ENCODE measurements around the gene AFAP1.

Gene AFAP1

DNA sequence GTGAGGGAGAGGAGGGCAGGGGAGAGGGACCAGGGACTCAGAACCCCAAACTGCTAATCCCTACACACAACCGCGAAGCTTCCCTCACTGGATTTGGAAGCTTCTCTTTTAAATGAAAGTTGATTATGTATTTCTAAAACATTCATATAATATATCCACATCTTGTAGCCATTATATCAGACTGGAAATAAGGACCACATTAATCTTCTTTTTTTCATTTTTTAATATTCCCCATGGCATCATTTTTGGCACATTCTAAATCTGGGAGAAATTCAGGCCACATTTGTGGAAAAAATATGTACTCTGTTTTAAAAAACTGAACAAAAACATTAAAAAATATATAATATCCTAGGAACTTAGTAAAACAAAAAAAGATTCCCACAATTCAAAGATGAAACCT lies 97.8 kb downstream of the AFAP1 start:
- no peak for TF ChIP-seq REST (IDR thresholded peaks at IDR 0.05; ENCODE audit: low read depth)
- TF ChIP-seq TEAD4 (IDR thresholded peaks at IDR 0.05) = no peak
- TF ChIP-seq EGR1 (IDR thresholded peaks at IDR 0.05) = no peak
- no peak for TF ChIP-seq TAF1 (IDR thresholded peaks at IDR 0.05; ENCODE audit: low read depth)
- no peak for TF ChIP-seq CEBPB (IDR thresholded peaks at IDR 0.05)
- TF ChIP-seq, protein P1, sequence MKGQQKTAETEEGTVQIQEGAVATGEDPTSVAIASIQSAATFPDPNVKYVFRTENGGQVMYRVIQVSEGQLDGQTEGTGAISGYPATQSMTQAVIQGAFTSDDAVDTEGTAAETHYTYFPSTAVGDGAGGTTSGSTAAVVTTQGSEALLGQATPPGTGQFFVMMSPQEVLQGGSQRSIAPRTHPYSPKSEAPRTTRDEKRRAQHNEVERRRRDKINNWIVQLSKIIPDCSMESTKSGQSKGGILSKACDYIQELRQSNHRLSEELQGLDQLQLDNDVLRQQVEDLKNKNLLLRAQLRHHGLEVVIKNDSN (IDR thresholded peaks at IDR 0.05) = no peak
- TF ChIP-seq EP300 (IDR thresholded peaks at IDR 0.05; ENCODE audit: borderline replicate concordance) = no peak
- no peak for TF ChIP-seq FOXM1 (IDR thresholded peaks at IDR 0.05; ENCODE audit: borderline replicate concordance, low read depth)
- TF ChIP-seq MAX (IDR thresholded peaks at IDR 0.05) = no peak
- no peak for TF ChIP-seq CREB1 (IDR thresholded peaks at IDR 0.05; ENCODE audit: low read depth)
- TF ChIP-seq TCF12 (IDR thresholded peaks at IDR 0.05; ENCODE audit: low read depth) = no peak
- no peak for TF ChIP-seq ZBTB7A (IDR thresholded peaks at IDR 0.05; ENCODE audit: low read depth)
- no peak for TF ChIP-seq RAD21 (IDR thresholded peaks at IDR 0.05; ENCODE audit: low read depth)
- TF ChIP-seq YY1 (IDR thresholded peaks at IDR 0.05; ENCODE audit: low read depth) = no peak
- no peak for TF ChIP-seq NFIC (IDR thresholded peaks at IDR 0.05)

GRCh38 chr4:7841071-7841470 lies 98.6 kb downstream of the AFAP1 start:
- TF ChIP-seq NFIC (IDR thresholded peaks at IDR 0.05) (no peak), CREB1 (IDR thresholded peaks at IDR 0.05; ENCODE audit: low read depth) (no peak), EGR1 (IDR thresholded peaks at IDR 0.05) (no peak), RAD21 (IDR thresholded peaks at IDR 0.05; ENCODE audit: low read depth) (no peak), MAX (IDR thresholded peaks at IDR 0.05) (no peak), EP300 (IDR thresholded peaks at IDR 0.05; ENCODE audit: borderline replicate concordance) (no peak), TCF12 (IDR thresholded peaks at IDR 0.05; ENCODE audit: low read depth) (no peak), TEAD4 (IDR thresholded peaks at IDR 0.05) (no peak), TAF1 (IDR thresholded peaks at IDR 0.05; ENCODE audit: low read depth) (no peak), ZBTB7A (IDR thresholded peaks at IDR 0.05; ENCODE audit: low read depth) (no peak), REST (IDR thresholded peaks at IDR 0.05; ENCODE audit: low read depth) (no peak), CEBPB (IDR thresholded peaks at IDR 0.05) (no peak), FOXM1 (IDR thresholded peaks at IDR 0.05; ENCODE audit: borderline replicate concordance, low read depth) (no peak)
- TF ChIP-seq, protein P1 (IDR thresholded peaks at IDR 0.05) = no peak

DNA sequence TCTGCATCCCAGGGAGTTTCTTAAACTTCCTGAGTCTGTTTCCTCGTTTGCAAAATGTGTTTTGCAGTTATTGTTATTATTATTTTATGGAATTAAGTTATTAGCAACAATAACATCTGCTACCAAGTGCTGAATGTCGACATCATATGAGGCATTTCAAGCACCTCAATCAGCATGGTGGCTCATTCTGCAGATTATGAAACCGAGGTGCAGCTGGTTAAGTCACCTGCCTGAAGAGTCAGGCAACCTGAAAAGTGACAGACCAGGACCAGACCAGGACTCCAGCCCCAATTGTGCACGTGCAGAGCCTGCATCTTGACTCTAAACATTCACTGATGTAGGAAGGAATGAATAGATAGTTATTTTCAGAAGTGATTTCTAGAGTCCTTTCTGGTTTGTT lies 99.8 kb downstream of the AFAP1 start:
- TF ChIP-seq ZBTB7A (IDR thresholded peaks at IDR 0.05; ENCODE audit: low read depth) (no peak), MAX (IDR thresholded peaks at IDR 0.05) (no peak), FOXM1 (IDR thresholded peaks at IDR 0.05; ENCODE audit: borderline replicate concordance, low read depth) (no peak), TCF12 (IDR thresholded peaks at IDR 0.05; ENCODE audit: low read depth) (no peak), REST (IDR thresholded peaks at IDR 0.05; ENCODE audit: low read depth) (no peak), RAD21 (IDR thresholded peaks at IDR 0.05; ENCODE audit: low read depth) (no peak), CEBPB (IDR thresholded peaks at IDR 0.05) (no peak), CREB1 (IDR thresholded peaks at IDR 0.05; ENCODE audit: low read depth) (no peak), YY1 (IDR thresholded peaks at IDR 0.05; ENCODE audit: low read depth) (no peak), TAF1 (IDR thresholded peaks at IDR 0.05; ENCODE audit: low read depth) (no peak), EP300 (IDR thresholded peaks at IDR 0.05; ENCODE audit: borderline replicate concordance) (no peak), TEAD4 (IDR thresholded peaks at IDR 0.05) (no peak), EGR1 (IDR thresholded peaks at IDR 0.05) (no peak), NFIC (IDR thresholded peaks at IDR 0.05) (no peak)
- TF ChIP-seq, protein P1 (IDR thresholded peaks at IDR 0.05) = no peak
